OCI-LY1 (cell line): ENCODE results near the gene OR2H2.

ENCODE experiments used
- H2AFZ ChIP-seq: fragments of 200-600 bp; sonication (generic), shearing (Covaris generic); 2 replicates; pipeline ENCODE4 v1.6.0; 2014; ENCODE audit warnings: antibody characterized with exemption, mild to moderate bottlenecking, low read length
- H3F3A ChIP-seq: fragments of 200-600 bp; sonication (generic), shearing (Covaris generic); 2 replicates; pipeline ENCODE4 v1.6.0; 2014; ENCODE audit warnings: mild to moderate bottlenecking, antibody characterized with exemption, low read length, moderate library complexity; ENCODE audit not compliant: insufficient read depth
- H3K27ac ChIP-seq: fragments of 200-600 bp; sonication (generic); 2 replicates; pipeline ENCODE4 v1.5.1; 2014; ENCODE audit warnings: low read length, mixed run types, mild to moderate bottlenecking, low read depth; ENCODE audit not compliant: poor library complexity, severe bottlenecking
- H3K27me3 ChIP-seq: fragments of 200-600 bp; sonication (generic); 2 replicates; pipeline ENCODE4 v1.6.0; 2014; ENCODE audit warnings: antibody characterized with exemption, mild to moderate bottlenecking, low read length, moderate library complexity; ENCODE audit not compliant: insufficient read depth
- H3K36me3 ChIP-seq: fragments of 200-600 bp; sonication (generic); 2 replicates; pipeline ENCODE4 v1.6.1; 2014; ENCODE audit warnings: mild to moderate bottlenecking, antibody characterized with exemption, low read length, moderate library complexity, mixed read lengths; ENCODE audit not compliant: insufficient read depth
- H3K4me1 ChIP-seq: fragments of 200-600 bp; sonication (generic); 2 replicates; pipeline ENCODE4 v1.5.1; 2014; ENCODE audit warnings: mild to moderate bottlenecking, low read length, moderate library complexity; ENCODE audit not compliant: insufficient read depth, severe bottlenecking
- H3K4me2 ChIP-seq: fragments of 200-600 bp; sonication (generic), shearing (Covaris generic); 2 replicates; pipeline ENCODE4 v1.6.1; 2014; ENCODE audit warnings: low read length
- H3K4me3 ChIP-seq: fragments of 200-600 bp; sonication (generic); 2 replicates; pipeline ENCODE4 v1.5.1; 2014; ENCODE audit warnings: low read length, low read depth, mild to moderate bottlenecking, mixed read lengths; ENCODE audit not compliant: poor library complexity, severe bottlenecking
- H3K79me2 ChIP-seq: fragments of 200-600 bp; shearing (Covaris generic); 2 replicates; pipeline ENCODE4 v1.6.1; 2016; ENCODE audit warnings: mixed run types, low read length, mixed read lengths; ENCODE audit not compliant: insufficient read depth
- H3K9ac ChIP-seq: fragments of 200-600 bp; sonication (generic), shearing (Covaris generic); 2 replicates; pipeline ENCODE4 v1.6.1; 2014; ENCODE audit warnings: mild to moderate bottlenecking, low read length, mixed read lengths
- H3K9me2 ChIP-seq: fragments of 200-600 bp; sonication (generic), shearing (Covaris generic); 2 replicates; pipeline ENCODE4 v1.6.1; 2014; ENCODE audit warnings: low read depth, mild to moderate bottlenecking, low read length, mixed read lengths
- H3K9me3 ChIP-seq: fragments of 200-600 bp; shearing (Covaris generic); 2 replicates; pipeline ENCODE4 v1.6.1; 2014; ENCODE audit warnings: low read length, mixed read lengths
- H4K20me1 ChIP-seq: fragments of 200-600 bp; sonication (generic), shearing (Covaris generic); 2 replicates; pipeline ENCODE4 v1.6.0; 2016; ENCODE audit warnings: mild to moderate bottlenecking, low read length; ENCODE audit not compliant: insufficient read depth
- EZH2 ChIP-seq: fragments of 200-600 bp; sonication (generic), shearing (Covaris generic); IDR thresholded peaks from 2 replicates; pipeline ENCODE4 v1.8.0; 2017; ENCODE audit warnings: borderline replicate concordance, mixed run types, mild to moderate bottlenecking, antibody characterized with exemption, low read length, moderate library complexity, mixed read lengths
- TF ChIP-seq, protein P1 (sequence below): fragments of 200-600 bp; sonication (generic), shearing (Covaris generic); IDR thresholded peaks from 2 replicates; pipeline ENCODE4 v1.5.1; 2017; ENCODE audit warnings: mild to moderate bottlenecking, antibody characterized with exemption, low read length, moderate library complexity, mixed read lengths

Gene OR2H2

DNA sequence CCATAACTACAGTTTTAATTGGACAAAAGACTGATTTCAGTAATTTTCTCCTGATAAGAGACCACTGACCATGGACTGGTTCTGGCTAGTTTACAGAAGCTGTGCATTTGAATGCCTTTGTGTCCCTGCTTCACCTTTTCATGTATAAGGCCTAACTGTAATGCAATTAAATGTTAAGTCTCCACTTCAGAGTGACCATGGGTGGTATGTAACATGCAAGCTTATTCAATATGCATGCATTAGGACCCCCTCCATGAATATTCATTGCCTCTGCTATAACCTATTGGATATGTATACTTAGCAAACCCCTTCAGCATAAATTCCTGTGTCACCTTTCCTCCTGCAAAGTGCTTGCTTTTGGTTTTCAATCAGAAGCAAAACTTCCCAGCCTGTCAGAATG, 27.6 kb upstream of the OR2H2 start:
- Histone ChIP-seq H3K27me3 (no peaks in the 10 kb centered on the region), H3K9me3 (no peaks in the 10 kb centered on the region), H3K9ac (no peak overlapping the region), H4K20me1 (no peaks in the 10 kb centered on the region), H2AFZ (no peak overlapping the region), H3K79me2 (no peaks in the 10 kb centered on the region), H3K9me2 (no peaks in the 10 kb centered on the region), H3K36me3 (no peaks in the 10 kb centered on the region), H3K4me2 (no peak overlapping the region), H3K4me3 (no peak overlapping the region), H3K4me1 (no peaks in the 10 kb centered on the region), H3F3A (no peaks in the 10 kb centered on the region), H3K27ac (no peak overlapping the region)
- no peak for TF ChIP-seq EZH2
- TF ChIP-seq, protein P1, sequence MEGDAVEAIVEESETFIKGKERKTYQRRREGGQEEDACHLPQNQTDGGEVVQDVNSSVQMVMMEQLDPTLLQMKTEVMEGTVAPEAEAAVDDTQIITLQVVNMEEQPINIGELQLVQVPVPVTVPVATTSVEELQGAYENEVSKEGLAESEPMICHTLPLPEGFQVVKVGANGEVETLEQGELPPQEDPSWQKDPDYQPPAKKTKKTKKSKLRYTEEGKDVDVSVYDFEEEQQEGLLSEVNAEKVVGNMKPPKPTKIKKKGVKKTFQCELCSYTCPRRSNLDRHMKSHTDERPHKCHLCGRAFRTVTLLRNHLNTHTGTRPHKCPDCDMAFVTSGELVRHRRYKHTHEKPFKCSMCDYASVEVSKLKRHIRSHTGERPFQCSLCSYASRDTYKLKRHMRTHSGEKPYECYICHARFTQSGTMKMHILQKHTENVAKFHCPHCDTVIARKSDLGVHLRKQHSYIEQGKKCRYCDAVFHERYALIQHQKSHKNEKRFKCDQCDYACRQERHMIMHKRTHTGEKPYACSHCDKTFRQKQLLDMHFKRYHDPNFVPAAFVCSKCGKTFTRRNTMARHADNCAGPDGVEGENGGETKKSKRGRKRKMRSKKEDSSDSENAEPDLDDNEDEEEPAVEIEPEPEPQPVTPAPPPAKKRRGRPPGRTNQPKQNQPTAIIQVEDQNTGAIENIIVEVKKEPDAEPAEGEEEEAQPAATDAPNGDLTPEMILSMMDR: no peak

- Histone ChIP-seq H3F3A (no peaks in the 10 kb centered on the region), H3K4me2 (no peak overlapping the region), H3K9me2 (no peaks in the 10 kb centered on the region)
These were observed 26.4 kb upstream of the OR2H2 start for GRCh38 chr6:29558439-29559079.

DNA sequence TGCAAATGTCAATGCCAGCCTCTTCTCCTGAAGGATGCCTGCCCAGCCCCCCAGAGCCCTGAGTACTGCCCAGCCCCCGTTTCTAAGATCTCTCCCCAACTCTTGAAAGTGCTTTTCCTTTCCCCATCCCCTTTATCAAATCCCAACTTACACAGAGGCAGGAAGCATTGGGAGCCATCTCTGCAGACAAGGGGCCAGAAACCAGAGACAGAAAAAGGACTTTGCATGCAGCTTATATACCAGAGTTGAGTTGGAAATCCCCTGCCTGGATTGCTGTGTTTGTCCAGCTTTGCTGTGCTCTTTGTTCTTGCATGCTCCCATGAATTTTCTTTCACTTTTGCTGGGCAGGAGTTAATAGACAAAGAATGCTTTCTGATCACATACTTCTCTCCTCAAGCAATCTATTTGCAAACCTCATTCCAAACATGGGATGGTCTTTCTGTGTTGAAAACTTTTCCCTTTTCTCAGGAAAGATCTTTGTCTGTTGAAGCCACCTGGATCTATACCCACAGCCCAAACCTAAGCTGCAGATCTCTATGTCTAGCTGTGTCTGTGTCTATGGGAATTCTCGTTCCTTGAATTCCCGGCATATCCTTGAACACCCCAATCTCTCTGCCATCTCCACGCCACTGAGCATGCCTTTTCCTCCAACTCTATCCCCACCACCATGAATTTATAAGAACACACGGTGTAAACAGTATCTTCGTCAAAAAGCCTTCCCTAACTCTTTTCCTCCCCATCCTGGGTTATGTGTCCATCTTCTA, 25.2 kb upstream of the OR2H2 start, which contains the start of gene UBD:
TSS of gene UBD (minus strand) at position 209 of the 764 bp plus-strand sequence. CDS start at position 178, 31 bp downstream.
- Histone ChIP-seq H3K9me2 (no peaks in the 10 kb centered on the region), H3K79me2 (no peaks in the 10 kb centered on the region), H3F3A (no peaks in the 10 kb centered on the region), H3K9ac (no peak within 1 kb of the TSS), H3K27ac (no peak within 1 kb of the TSS), H3K27me3 (no peaks in the 10 kb centered on the region), H3K9me3 (no peaks in the 10 kb centered on the region), H2AFZ (no peak within 1 kb of the TSS), H3K4me2 (no peak within 1 kb of the TSS), H3K36me3 (no peaks in the 10 kb centered on the region), H3K4me3 (no peak within 1 kb of the TSS), H4K20me1 (no peaks in the 10 kb centered on the region), H3K4me1 (no peaks in the 10 kb centered on the region)
- TF ChIP-seq EZH2: no peak
- TF ChIP-seq, protein P1: no peak

More at GRCh38 chr6:29558439-29559079, 26.4 kb upstream of the OR2H2 start:
- Histone ChIP-seq H3K4me1 (no peaks in the 10 kb centered on the region), H3K79me2 (no peaks in the 10 kb centered on the region), H3K36me3 (no peaks in the 10 kb centered on the region), H4K20me1 (no peaks in the 10 kb centered on the region), H3K27me3 (no peaks in the 10 kb centered on the region), H3K27ac (no peak overlapping the region), H3K4me3 (no peak overlapping the region), H3K9ac (no peak overlapping the region), H3K9me3 (no peaks in the 10 kb centered on the region), H2AFZ (no peak overlapping the region)
- TF ChIP-seq EZH2: no peak
- TF ChIP-seq, protein P1: no peak
